ENCODE measurements around the gene PLCL1. TPM values are rescaled to one million over a fixed set of nuclear protein-coding genes. Genes with fewer than 3 reads are reported as not detected.

The PLCL1 gene
- polyA plus RNA-seq, 3 donors: 0.69 to 1.4 (median 0.79) TPM

GRCh38 chr2:198173242-198173641, 368.8 kb downstream of the PLCL1 start:
- H3K9me3 ChIP-seq (replicated peaks in 1 of 2; ENCODE audit: control insufficient read depth in 1 of 2, insufficient read depth in 1 of 2, low read length in 2 of 2): no peaks in the 10 kb centered on the region
- H3K36me3 ChIP-seq (replicated peaks in 1 of 2; ENCODE audit: control insufficient read depth in 1 of 2, insufficient read depth in 2 of 2, low read length in 2 of 2): no peaks in the 10 kb centered on the region
- H3K4me3 Mint-ChIP-seq: no peak overlapping the region
- no peaks in the 10 kb centered on the region for H3K79me2 ChIP-seq (ENCODE audit: insufficient read depth, low read length)
- no peaks in the 10 kb centered on the region for H3K27me3 ChIP-seq (ENCODE audit: control insufficient read depth in 2 of 2, insufficient read depth in 2 of 2, low read length in 2 of 2)
- TF ChIP-seq, protein P1, sequence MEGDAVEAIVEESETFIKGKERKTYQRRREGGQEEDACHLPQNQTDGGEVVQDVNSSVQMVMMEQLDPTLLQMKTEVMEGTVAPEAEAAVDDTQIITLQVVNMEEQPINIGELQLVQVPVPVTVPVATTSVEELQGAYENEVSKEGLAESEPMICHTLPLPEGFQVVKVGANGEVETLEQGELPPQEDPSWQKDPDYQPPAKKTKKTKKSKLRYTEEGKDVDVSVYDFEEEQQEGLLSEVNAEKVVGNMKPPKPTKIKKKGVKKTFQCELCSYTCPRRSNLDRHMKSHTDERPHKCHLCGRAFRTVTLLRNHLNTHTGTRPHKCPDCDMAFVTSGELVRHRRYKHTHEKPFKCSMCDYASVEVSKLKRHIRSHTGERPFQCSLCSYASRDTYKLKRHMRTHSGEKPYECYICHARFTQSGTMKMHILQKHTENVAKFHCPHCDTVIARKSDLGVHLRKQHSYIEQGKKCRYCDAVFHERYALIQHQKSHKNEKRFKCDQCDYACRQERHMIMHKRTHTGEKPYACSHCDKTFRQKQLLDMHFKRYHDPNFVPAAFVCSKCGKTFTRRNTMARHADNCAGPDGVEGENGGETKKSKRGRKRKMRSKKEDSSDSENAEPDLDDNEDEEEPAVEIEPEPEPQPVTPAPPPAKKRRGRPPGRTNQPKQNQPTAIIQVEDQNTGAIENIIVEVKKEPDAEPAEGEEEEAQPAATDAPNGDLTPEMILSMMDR (IDR thresholded peaks at IDR 0.05): no peak
- no peaks in the 10 kb centered on the region for H3K4me1 ChIP-seq (ENCODE audit: control insufficient read depth in 1 of 2, insufficient read depth in 2 of 2, low read length in 2 of 2)
- DNase-seq: no peak
- no peak overlapping the region for H2AFZ ChIP-seq (ENCODE audit: insufficient read depth, low read depth, low read length, poor library complexity, severe bottlenecking)
- no peak overlapping the region for H3K27ac ChIP-seq (ENCODE audit: low read depth in 1 of 2, low read length in 2 of 2)
- no peak overlapping the region for H3K9ac ChIP-seq (ENCODE audit: insufficient read depth, low read length, poor library complexity, severe bottlenecking)
- H3K4me2 ChIP-seq (replicated peaks; ENCODE audit: extremely low read depth, low read length, poor library complexity, severe bottlenecking): no peak overlapping the region
- 61% methylated on average over 5 of the region's 6 CpGs for WGBS (ENCODE audit: insufficient coverage)
- no peak overlapping the region for H3K27ac Mint-ChIP-seq
- no peaks in the 10 kb centered on the region for H3K36me3 Mint-ChIP-seq
- no peaks in the 10 kb centered on the region for H4K20me1 ChIP-seq (ENCODE audit: insufficient read depth, low read length)
- H3K4me1 Mint-ChIP-seq: no peaks in the 10 kb centered on the region
- no peak overlapping the region for H3K4me3 ChIP-seq (replicated peaks in 1 of 3; ENCODE audit: low read depth in 2 of 3, low read length in 3 of 3)
- intact Hi-C loops (cut with micrococcal nuclease): no loop called here
- H3K27me3 Mint-ChIP-seq (ENCODE audit: low read depth in 3 of 3): peaks cover 0 to 2% (median 2%) of the 10 kb centered on the region in 3 donors
- H3K9me3 Mint-ChIP-seq: peaks cover 0 to 8% (median 3%) of the 10 kb centered on the region in 7 donors

GRCh38 chr2:198173864-198174263, 369.5 kb downstream of the PLCL1 start:
- H3K4me3 Mint-ChIP-seq: no peak overlapping the region

More at GRCh38 chr2:198173864-198174263, 369.5 kb downstream of the PLCL1 start:
- Histone ChIP-seq H3K4me3 (replicated peaks in 1 of 3; ENCODE audit: low read depth in 2 of 3, low read length in 3 of 3) (no peak overlapping the region), H3K27me3 (ENCODE audit: control insufficient read depth in 2 of 2, insufficient read depth in 2 of 2, low read length in 2 of 2) (no peaks in the 10 kb centered on the region), H3K9ac (ENCODE audit: insufficient read depth, low read length, poor library complexity, severe bottlenecking) (no peak overlapping the region), H3K9me3 (replicated peaks in 1 of 2; ENCODE audit: control insufficient read depth in 1 of 2, insufficient read depth in 1 of 2, low read length in 2 of 2) (no peaks in the 10 kb centered on the region), H3K36me3 (replicated peaks in 1 of 2; ENCODE audit: control insufficient read depth in 1 of 2, insufficient read depth in 2 of 2, low read length in 2 of 2) (no peaks in the 10 kb centered on the region), H2AFZ (ENCODE audit: insufficient read depth, low read depth, low read length, poor library complexity, severe bottlenecking) (no peak overlapping the region), H3K27ac (ENCODE audit: low read depth in 1 of 2, low read length in 2 of 2) (no peak overlapping the region), H4K20me1 (ENCODE audit: insufficient read depth, low read length) (no peaks in the 10 kb centered on the region), H3K4me2 (replicated peaks; ENCODE audit: extremely low read depth, low read length, poor library complexity, severe bottlenecking) (no peak overlapping the region), H3K79me2 (ENCODE audit: insufficient read depth, low read length) (no peaks in the 10 kb centered on the region), H3K4me1 (ENCODE audit: control insufficient read depth in 1 of 2, insufficient read depth in 2 of 2, low read length in 2 of 2) (no peaks in the 10 kb centered on the region)
- peaks cover 0 to 2% (median 2%) of the 10 kb centered on the region in 3 donors for H3K27me3 Mint-ChIP-seq (ENCODE audit: low read depth in 3 of 3)
- H3K4me1 Mint-ChIP-seq: no peaks in the 10 kb centered on the region
- H3K9me3 Mint-ChIP-seq: peaks cover 2 to 10% (median 4%) of the 10 kb centered on the region in 7 donors
- no peaks in the 10 kb centered on the region for H3K36me3 Mint-ChIP-seq
- H3K27ac Mint-ChIP-seq: no peak overlapping the region
- 100% methylated on average over 2 of the region's 2 CpGs for WGBS (ENCODE audit: insufficient coverage)
- intact Hi-C loops (cut with micrococcal nuclease): no loop called here
- DNase-seq: no peak
- TF ChIP-seq, protein P1 (IDR thresholded peaks at IDR 0.05): no peak

Measured in CD14-positive monocyte (primary cell).